Eye (tissue), 1 donor: Measurements from ENCODE around the gene SPTLC2.

Source experiments
- DNase-seq: peaks from one replicate; pipeline ENCODE4 v3.0.0-alpha.2; 2015

Gene SPTLC2

GRCh38 chr14:77458249-77458950 is 158.0 kb downstream of the SPTLC2 start:
- DNase-seq, result no peak

- peak; percentile 99 for DNase-seq
These were observed 158.8 kb downstream of the SPTLC2 start, which contains the start of the genes AHSA1 and VIPAS39 for GRCh38 chr14:77457522-77458248. Gene AHSA1, plus strand, starts transcription at chr14:77458093. Its CDS starts 97 bp downstream, at chr14:77458190. Gene VIPAS39, minus strand, starts transcription at chr14:77457601. Its CDS starts 3,499 bp downstream, at chr14:77454102.

GRCh38 chr14:77457115-77457521 is 159.3 kb downstream of the SPTLC2 start:
- no peak for DNase-seq
